IPS DF 19.7 (cell line): ENCODE measurements around the gene CTNS.
A peak's percentile ranks its signal among the peaks of the same experiment; 100 is the strongest.

Experiments
- DNase-seq: peaks from one replicate; pipeline ENCODE4 v3.0.0-alpha.2; 2013; ENCODE audit warnings: low read depth, low spot score

Gene CTNS

DNA sequence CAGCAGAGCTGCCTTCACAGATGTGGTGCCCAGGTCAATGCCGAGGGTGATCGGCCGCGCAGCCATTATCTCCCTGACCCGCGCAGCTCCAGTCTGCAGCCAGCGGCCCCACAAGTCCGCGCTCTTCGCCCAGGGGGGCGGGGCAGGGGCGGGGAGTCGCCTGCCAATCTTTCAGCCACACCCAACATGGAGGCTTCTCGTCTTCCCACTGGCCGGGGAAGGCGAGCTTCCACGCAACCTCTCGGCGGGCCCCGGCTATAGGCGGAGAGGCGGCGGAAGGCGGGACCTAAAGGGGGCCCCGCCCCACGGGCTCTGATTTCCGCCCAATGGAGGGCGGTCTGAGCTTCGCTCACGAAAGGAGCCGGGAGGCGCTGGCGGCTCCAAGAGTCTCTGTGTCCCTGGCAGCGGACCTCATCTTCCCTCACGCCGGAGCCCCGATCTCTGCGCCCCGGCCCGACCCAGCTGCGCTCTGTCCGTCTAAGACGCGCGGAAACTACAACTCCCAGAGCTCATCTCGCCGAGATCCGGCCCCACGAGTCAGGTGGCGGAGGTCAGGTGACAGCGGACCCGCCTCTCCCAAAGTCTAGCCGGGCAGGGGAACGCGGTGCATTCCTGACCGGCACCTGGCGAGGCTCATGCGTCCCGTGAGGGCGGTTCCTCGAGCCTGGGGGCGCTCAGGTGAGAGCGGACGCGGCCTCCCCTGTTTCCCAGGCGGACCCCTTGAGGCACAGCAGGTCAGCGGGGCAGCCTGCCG is at the start of gene CTNS, which contains the start of gene SHPK:
Gene CTNS, plus strand, starts transcription at position 607 of the 754 bp plus-strand sequence. CDS start 3,447 bp downstream, outside the sequence.
Gene SHPK, minus strand, starts transcription at position 97 of the 754 bp plus-strand sequence. Its CDS starts 31 bp downstream, at position 66.
- peak; percentile 60 for DNase-seq

DNA sequence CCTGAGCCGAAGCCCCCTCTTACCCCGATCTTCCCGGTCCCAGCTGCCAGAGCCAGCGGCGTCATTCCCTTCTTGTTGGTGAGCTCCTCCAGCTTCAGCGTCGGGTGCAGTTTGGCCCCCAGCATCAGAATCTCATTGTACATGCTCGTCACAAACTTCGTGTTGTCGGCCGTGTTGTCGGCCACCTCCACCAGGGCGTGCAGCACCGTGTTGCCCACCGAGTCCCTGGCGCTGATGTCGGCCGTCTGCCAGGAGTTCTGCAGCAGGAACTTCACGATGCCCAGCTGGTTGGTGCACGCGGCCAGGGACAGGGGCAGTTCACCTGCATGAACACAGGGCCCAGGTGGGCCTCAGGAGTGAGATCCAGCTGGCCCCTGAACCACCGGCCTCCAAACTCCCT is 46.8 kb upstream of the CTNS start:
- no peak for DNase-seq

DNA sequence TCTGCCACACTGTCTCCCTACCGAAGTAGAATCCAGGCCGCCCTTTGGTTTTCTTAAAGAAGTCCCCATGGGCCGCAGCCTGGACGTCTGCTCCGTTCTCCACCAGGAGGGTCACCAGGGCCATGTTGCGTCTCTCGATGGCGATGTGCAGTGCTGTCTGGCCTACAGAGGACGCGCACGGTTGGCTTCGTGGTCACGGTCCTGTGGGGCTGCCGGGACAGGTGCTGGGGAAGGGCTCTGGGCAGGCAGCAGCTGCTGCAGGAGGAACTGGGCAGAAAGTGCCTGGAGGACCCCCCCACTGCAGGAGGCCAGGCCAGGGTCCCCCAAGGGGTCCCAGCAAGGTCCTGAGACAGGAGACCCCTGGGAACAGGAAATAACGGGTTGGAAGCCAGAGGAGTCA is 46.3 kb upstream of the CTNS start:
- no peak for DNase-seq

DNA sequence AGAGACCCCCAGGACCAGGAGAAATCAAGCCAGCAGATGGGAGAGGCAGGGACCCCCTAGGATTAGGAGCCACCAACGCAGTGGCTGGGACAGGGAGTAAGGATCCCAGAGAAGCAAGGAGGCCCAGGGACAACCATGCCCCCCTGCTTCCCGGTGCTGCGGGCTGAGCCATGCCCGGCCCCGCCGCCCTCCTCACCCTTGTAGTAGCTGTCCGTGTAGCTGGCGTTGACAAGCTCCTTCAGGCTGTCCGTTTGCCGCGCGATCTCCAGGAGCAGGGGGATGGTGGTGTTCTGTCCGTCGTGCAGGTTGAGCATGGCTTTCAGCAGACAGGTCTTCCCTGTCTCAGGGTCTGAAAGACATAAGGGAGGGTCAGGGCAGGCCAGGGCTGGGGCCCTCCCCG is 45.8 kb upstream of the CTNS start:
- no peak for DNase-seq

DNA sequence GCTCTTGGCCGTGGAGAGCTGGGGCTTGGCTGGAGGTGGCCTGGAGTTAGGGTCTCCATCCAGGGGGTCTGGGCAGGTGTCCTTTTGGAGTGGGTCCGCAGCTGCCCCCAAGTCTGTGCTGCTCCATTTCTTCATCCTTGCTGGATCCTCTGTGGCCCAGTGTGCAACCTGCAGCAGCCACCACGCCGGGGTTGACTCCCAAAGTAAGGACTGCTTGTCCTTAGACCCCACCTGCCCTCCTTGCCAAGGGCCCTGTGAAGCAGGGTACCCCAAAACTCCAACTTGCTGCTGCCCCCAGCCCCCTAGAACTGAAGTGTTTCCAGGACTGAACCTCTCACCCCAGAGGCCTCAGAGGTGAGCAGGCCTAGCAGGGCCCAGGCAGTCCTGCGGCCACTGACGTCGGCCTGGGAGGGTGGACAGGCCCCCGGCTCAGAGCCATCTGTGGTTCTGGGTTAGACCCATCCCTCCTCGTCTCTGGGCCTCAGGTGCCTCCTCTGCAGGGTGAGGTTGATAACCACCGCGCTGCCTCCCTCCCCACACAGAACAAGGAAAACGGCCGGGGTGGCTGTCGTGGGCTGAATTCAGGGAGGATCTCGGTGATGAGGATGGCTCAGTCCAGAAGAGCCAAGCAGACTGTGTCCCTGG is 44.2 kb upstream of the CTNS start:
- DNase-seq: no peak

DNA sequence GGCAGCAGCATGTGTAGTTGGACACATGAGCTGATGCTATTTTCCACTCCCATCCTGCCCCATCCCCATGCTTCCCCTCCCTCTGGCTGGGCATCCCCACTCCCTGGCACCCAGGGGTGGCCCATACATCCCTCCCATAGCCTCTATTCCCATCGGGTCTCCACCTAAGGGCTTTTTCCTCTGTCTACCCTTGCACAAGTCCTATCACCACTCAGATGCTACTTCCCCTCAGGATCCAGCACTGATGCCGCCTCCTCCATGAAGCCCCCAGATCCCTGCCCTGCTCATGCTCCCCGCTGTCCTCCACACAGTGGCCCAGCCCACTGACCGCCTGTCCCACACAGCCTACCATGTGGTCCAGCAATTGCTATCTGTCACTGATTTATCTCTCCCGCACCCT is 43.2 kb upstream of the CTNS start:
- no peak for DNase-seq

DNA sequence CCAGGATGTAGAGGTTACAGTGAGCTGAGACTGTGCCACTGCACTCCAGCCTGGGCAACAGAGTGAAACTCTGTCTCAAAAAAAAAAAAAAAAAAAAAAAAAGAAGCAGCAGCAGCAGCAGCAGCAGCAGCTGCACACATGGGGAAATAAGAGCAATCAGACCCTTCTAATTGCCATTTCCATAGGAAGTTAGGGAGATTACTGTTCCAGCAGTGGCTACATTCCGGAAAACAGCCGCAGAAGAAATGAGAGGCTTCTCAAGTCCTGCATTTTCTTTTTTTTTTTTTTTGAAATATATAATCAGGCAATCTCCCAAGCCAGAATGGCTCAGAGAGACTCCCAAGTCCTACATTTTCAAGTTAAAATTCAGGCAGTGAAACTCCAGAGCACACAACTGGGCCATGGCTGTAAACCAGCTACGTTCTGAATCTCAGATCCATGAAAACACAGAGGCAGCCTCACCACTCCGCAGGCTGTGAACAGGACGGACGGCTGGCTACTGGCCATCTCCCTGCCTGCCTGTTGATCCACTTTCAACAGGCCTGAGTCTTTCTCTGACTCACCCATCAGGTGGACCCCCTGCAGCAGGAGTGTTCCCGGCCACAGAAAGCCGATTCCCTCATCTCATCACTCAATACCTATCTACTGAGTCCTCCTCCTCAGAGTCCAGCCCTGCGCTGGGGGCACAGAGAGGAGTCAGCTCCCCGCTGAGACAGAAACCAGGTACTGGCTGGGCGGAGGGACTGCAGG is 42.3 kb upstream of the CTNS start:
- DNase-seq: no peak

DNA sequence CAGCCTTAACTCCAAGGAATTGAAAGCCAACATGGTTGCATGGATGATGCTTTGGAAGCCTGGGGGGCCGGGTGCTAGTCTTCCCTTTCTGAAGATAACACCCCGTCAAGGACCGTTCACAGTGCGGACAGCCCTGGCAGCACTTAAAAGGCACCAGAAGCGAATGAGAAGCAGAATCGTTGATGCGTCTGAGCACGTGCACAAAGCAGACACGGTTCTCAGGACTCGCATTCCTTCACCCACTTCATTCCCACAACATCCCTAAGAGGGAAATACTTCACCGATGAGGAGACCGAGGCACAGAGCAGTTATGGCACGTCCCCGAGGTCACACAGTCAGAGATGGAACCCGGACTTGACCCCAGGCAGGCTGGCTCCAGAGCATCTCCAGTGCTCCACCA is 41.6 kb upstream of the CTNS start:
- DNase-seq: no peak

DNA sequence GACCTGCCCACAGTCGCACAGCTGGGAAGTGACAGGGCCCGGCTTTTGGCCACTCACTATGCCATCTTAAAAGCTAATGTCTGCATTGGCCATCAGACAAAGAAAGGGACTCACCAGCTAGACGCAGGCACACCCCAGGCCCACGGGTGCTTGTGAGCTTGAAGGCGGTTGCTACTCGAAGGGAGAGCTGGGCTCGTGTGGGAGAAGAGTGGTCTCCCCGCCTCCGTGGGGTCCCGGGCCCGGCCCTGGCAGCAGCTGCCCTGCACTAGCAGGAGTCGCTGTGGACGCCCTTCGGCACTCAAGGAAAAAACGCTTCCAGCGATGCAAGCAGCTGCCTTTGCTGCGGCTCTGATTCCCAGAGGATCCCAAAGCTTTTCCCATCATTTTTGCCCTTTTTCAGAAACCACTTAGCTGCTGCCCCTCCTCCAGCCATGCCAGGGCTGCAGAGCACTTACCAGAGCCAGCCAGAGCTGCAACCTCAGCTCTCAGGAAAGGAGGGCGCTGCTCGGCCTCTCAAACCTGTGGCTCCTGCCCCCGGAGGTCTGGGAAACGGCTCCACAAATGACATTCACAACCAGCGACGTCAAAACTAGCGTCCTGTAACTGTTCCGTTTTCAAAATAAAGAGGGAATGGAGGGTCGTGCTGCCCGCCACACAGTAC is 39.6 kb upstream of the CTNS start:
- DNase-seq: no peak

DNA sequence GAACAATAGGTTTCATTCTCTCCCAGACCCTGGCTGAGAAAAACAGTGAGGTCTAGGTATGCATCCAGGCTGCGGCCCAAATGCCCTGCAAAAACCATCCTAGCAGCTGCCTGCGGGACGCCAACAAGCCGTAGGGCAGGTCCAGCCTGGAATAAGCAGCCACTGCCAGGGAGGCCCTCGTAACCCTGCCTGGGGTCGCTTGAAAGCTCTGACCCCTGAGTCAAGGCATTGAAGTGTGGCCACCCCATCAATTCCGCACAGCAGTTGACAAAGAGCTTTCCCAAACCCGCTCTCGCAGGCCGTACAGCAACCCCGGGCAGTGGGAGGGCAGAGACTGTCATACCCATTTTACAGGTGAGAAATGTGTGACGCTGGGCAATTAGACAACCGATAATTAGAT is 38.5 kb upstream of the CTNS start:
- DNase-seq: no peak

DNA sequence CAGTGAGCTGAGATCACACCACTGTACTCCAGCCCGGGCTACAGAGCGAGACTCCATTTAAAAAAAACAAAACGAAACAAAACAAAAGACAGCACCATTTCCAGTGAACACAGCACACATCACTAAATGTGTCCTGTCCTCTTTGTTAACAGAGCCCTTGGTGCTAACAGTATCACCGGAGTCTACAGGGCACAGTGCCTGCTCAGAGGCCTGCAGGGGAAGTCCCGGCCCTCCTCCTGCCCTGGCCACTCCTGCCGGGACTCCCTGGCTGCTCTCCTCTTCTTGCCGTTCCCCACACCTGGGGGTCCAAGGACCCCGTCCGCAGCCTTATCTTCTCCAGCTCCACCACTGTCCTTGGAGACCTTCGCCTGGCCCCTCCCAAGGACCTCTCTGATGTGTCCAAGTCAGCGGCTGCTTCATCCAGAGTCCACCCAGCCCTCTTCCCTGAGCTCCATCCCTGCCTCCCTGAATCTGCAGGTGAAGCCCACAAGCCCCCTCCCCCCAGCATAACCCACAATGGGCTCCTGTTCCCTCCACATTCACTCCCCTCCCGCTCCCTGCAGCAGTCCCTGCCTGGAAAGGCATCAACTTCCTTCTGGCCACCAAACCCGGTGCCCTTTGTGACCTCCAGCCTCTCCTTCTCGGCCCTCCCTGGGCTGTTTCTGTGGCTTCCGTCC is 35.9 kb upstream of the CTNS start:
- no peak for DNase-seq

DNA sequence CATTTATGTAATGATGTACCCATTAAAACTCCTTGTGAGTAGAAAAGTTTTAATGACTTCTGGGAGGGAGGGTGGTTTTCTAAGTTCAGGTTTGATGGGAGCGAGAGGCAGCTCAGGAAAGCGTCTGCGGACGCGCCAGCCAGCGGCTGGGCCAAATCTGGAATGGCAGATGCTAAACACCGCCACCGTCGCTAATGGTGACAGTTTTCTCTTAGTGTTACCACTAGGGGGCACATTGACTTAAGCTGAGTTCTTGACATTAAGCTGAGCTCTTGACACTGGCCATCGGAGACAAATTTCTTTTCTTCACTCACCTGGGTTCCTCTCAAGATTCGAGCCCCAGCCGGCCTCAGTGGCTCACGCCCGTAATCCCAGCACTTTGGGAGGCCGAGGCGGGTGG is 34.1 kb upstream of the CTNS start:
- peak; percentile 48 for DNase-seq

DNA sequence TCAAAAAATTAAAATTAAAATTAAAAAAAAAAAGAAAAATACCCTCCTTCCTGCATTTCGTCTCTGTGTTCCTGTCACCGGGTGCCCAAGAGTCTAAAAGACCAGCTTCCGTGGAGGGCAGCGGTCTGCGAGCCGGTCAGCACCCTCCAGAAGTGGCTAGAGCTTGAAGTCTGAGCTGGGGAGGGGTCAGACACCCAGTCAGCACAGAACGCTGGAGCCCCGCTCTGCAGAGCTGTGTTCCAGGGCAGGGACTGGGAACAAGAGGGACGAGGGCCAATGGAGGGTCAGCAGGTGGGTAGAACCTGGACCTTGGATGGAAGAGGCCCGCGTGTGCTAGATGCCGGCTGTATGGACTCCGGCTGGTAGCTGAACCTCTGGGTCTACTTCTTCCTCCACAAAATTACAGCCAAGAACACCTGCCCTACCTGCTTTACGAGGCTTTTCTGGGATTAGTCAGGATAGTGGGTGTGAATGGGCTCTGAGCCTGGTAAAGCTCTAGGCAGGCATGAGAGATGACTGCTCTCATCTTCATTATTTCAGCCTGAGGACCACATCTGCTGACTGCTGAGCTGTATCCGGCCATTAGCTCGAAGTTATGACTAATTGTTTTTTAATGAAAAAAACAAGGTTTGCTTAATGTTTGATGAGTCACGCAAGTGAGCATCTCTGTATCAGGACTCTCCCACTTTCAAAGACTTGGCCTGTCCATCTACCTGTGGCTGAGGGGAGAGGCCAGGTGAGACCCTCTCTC is 33.3 kb upstream of the CTNS start:
- DNase-seq: no peak

DNA sequence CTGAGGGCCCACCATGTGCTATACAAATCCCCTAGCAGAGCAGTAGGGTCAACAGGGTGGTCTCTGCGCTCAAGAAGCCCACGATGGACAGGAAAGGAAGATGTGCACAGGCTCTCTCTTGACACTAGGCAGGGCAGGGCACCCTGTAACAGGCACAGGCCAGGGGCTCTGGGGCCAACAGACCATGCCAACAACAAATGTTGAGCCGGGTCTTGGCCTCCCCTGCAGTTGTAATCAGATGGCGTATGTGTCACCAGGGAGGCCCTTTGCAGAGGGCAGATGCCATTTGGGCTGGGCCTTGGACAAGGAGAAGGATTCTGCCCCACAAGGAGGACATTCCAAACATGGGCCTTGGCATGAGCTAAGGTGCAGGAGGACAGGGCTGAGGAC is 32.7 kb upstream of the CTNS start:
- DNase-seq: no peak

DNA sequence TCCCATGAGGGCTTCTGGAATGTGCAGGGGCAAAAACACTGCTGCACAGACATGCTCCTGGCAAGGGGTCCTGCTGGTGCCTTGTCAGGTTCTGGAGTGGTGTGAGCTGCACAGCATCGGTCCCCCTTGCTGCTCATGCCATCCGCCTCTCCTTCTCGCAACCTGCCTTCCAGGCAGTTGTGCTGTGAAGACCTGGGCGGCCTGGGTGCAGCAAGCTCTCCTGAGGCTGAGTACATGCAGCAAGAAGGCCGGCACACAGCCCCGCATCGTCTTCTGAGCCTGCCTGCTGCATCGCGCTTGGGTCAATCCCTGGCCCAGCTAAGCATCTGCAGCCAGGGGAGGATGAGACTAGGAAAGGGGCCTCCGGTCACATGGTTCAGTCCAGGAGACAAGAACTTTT is 26.9 kb upstream of the CTNS start:
- no peak for DNase-seq

DNA sequence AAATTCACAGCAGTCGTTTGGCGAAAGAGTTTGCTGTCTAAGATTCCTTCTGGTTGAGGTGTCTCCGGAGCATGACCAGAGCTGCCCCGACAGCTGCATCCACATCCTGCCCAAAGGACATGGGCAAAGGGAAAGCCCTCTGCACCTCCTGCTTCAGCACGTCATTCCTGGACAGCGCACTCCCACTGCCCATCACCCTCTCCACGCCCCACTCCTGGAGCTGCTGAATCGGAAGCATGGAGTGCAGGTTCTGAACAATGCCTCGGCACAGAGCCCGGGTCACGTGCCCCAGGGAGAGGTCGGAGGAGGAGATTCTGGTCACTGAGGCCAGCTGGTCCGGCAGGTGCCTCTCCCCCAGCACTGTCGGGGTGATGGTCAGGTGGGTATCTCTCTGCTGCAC is 26.0 kb upstream of the CTNS start:
- no peak for DNase-seq

DNA sequence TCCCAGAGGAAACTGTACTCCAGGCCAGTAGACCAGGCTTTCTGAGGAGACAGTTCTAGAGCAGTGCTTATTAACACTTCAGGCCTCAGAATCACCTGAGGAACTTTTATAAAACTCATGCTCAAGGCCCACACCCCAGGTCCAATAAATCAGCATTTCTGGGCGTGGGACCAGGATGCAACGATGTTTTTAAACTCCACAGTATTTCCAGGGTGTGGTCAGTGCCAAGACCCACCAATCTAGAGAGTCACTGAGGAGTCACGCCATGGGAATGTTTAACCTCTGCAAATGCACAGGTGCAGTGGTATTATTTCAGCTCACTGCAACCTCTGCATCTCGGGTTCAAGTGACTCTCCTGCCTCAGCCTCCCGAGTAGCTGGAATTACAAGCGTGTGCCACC is 23.4 kb upstream of the CTNS start:
- no peak for DNase-seq

DNA sequence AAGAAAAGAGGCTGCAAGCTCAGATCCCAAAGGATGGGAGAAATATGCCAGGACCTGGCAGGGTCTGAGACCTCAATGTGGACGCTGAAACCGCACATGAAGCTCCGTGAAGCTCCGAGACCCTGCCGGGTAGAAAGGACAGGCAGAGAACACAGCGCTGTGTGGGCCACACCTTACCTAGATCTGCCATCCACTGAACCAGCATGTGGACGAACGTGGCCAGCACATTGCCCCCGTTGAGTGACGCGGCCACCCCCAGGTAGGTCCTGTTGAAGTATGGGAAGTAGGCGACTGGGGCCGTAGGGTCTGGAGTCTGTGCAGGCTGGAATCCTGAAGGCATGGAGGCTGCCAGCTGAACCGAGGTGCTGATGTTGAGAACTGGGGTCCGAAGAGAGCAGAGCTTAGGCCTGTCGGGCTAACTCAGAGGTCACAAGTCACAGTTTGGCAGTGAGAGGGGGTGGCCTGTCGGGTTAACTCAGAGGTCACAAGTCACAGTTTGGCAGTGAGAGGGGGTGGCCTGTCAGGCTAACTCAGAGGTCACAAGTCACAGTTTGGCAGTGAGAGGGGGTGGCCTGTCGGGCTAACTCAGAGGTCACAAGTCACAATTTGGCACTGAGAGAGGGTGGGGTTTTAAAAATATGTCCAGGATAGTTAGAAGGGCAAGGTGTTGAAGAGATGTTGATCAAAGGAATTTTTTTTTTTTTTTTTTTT is 21.2 kb upstream of the CTNS start:
- no peak for DNase-seq

DNA sequence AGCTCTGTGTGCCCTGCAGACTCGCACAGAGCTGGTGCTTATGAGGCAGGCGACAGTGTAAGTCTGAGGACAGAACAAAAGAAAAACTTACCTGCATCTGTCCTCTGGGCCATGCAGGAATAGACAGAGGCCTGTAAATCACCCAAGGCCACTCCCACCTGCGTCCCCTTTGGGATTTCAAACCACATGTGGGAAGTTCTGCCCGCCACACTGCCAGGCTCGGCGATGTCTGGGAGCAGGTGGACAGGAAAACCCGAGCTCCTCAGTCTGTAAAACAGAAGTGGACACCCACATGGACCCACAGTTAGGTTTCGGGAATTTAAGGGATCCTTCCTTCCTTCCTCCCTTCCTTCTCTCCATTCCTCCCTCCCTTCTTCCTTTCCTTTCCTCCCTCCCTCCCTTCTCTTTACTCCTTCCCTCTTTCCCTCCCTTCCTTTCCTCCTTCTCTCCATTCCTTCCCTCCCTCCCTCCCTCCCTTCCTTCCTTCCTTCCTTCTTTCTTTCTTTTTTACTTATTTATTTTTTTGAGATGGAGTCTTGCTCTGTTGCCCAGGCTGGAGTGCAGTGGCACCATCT is 15.3 kb upstream of the CTNS start:
- no peak for DNase-seq
